Measurements from ENCODE around the gene MPZL2. TPM values are rescaled to one million over a fixed set of nuclear protein-coding genes. Genes with fewer than 3 reads are reported as not detected.
"Not testable (repeated sequence)": the region's sequence is repeated elsewhere in the genome, so short reads cannot be mapped to it uniquely, and the experiment has no call there.

MPZL2 gene
- polyA plus RNA-seq (ENCODE audit: insufficient read length), result 0.51 TPM

DNA sequence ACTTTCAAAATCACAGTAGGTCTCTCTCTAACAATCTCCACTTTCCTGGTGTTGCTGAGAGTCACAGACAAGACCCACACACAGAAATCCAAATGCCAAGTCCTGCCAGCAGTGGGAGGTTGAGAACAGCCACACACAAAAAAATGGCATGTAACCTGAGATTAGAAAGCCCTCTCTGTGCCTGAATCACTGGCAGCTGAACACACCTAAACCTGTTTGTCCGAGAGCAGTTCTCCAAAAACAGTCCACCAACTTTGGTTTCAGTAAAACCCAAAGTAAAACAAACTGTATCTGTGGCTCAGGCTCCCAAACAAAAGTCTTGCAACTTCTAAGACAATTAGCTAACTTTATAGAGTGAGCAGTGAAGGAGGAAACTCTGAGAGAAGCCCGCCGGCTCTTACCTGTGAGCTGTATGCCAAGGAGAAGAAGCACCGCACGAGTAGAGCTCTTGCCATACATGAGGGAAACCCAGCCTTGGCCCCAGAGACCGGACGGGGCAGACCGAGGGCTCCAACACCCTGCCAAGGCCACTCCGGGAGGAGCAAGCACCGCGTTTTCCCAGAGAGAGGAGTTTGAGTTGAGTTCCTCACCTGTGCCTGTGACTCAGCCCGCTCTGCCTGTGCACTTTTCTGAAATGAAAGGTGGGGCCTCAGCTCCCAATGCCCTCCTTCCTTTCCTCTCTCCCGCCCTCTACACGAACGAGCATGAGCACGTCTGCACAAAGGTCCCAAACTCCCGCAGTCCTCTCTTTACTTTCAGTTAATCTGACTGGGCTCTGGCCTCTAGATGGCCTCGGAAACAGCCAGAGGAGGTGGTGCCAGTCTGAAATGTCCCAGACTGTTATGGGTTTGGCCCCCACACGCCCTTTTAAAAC lies at the start of gene MPZL2:
TSS of gene MPZL2 (minus strand) at position 603 of the 874 bp plus-strand sequence. CDS start at position 459, 144 bp downstream.
- no peak for DNase-seq (ENCODE audit: low read depth)

GRCh38 chr11:118313242-118313641 lies 49.1 kb upstream of the MPZL2 start:
- DNase-seq (ENCODE audit: low read depth), result no peak

- DNase-seq (ENCODE audit: low read depth), result no peak
Observed at GRCh38 chr11:118312328-118312727, 48.2 kb upstream of the MPZL2 start.

DNA sequence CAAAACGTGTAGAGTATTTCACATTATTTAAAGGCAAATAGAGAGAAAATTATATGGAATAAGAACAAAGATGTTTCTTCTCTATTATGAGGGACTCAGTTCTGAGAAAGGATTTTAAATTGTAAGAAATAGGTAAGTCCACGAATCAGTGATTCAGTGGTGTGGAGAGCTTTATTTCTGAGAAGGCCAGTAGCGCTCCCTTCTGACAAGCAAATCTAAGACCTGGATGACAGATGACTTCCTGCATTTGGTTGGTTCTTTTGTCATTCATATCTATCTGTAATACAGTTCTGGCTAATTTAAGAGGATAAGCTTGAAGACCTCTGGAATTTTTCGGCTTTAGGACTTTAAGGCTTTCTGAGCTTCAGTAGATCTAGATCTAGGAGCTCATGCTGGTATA lies 47.4 kb upstream of the MPZL2 start:
- DNase-seq (ENCODE audit: low read depth), result no peak

DNA sequence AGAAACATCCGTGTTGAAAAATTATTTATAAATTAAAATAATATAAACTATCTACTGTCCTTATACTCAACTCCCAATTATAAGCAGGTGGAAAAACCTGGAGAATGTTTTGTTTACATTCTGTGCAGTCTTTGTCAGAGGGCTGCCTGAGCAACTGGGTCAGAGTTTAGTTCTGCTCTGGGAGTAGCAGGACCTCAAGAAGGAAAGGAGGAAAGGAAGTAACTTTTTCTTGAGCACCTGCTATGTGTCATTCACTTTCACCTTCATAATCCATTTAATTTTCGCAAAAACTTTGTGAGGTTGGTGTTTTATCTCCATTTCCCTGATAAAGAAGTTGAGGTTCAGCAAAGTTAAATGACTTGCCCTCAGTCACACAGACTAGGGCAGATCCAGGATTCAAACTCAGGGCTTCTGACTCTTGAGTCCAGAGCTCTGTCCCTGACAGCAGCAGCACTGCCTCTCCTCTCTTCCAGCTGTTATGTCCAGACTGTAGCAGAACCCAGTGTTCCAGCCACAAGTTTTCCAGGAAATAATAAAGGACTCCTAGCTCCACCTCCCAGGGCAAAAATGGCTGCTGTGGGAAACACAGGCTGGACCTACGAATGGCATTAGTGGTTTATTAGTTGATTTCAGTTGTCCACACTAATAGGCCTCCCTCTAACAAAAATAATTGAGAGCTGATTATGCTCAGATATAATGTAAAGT lies 46.8 kb upstream of the MPZL2 start:
- no peak for DNase-seq (ENCODE audit: low read depth)

DNA sequence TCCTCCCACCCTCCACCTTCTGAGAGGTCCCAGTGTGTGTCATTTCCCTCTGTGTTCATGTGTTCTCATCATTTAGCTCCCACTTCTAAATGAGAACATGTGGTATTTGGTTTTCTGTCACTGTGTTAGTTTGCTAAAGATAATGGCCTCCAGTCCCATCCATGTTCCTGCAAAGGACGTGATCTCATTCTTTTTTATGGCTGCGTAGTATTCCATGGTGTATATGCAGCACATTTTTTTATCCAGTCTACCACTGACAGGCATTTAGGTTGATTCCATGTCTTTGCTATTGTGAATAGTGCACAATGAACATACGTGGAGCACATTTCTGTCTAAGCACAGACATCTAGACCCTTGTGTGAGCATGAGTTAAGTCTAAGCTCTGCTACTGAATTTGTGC lies 46.2 kb upstream of the MPZL2 start:
- DNase-seq (ENCODE audit: low read depth), result no peak

GRCh38 chr11:118308995-118309528 lies 45.0 kb upstream of the MPZL2 start:
- not testable (repeated sequence) for DNase-seq (ENCODE audit: low read depth)

GRCh38 chr11:118306556-118306955 lies 42.5 kb upstream of the MPZL2 start:
- DNase-seq (ENCODE audit: low read depth), result no peak

GRCh38 chr11:118305726-118306125 lies 41.6 kb upstream of the MPZL2 start:
- DNase-seq (ENCODE audit: low read depth), result no peak

DNA sequence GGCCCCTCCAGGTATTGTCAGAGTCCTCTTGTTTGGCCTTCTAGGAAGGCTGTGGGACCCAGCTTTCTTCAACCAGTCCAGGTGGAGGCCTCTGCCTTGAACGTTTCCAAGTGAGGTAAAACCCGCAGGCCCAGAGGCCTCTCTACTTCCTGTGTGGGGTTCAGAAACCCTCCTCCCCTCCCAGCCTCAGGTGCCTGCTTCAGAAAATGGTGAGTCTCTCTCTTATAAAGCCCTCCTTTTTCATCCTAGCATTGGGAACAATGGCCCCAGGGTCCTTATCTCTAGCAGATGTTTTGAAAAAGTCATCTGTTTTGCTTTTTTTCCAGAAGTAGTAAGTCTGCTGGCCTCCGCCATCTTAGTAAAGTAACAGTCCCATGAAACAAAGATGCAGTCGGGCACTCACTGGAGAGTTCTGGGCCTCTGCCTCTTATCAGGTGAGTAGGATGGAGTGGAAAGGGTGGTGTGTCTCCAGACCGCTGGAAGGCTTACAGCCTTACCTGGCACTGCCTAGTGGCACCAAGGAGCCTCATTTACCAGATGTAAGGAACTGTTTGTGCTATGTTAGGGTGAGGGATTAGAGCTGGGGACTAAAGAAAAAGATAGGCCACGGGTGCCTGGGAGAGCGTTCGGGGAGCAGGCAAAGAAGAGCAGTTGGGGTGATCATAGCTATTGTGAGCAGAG lies 40.6 kb upstream of the MPZL2 start, which contains the start of gene CD3E:
TSS of gene CD3E (plus strand) at position 163 of the 681 bp plus-strand sequence. CDS start at position 386, 223 bp downstream.
- DNase-seq (ENCODE audit: low read depth), result no peak

DNA sequence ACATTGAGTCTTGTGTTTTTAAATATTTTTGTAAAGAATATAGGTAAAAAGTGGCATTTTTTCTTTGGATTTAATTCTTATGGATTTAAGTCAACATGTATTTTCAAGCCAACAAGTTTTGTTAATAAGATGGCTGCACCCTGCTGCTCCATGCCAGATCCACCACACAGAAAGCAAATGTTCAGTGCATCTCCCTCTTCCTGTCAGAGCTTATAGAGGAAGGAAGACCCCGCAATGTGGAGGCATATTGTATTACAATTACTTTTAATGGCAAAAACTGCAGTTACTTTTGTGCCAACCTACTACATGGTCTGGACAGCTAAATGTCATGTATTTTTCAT lies 40.1 kb upstream of the MPZL2 start:
- DNase-seq (ENCODE audit: low read depth), result no peak

GRCh38 chr11:118301600-118302195 lies 37.6 kb upstream of the MPZL2 start:
- no peak for DNase-seq (ENCODE audit: low read depth)

- DNase-seq (ENCODE audit: low read depth), result no peak
Observed at GRCh38 chr11:118295815-118296454, 31.8 kb upstream of the MPZL2 start.

GRCh38 chr11:118295199-118295598 lies 31.1 kb upstream of the MPZL2 start:
- no peak for DNase-seq (ENCODE audit: low read depth)

DNA sequence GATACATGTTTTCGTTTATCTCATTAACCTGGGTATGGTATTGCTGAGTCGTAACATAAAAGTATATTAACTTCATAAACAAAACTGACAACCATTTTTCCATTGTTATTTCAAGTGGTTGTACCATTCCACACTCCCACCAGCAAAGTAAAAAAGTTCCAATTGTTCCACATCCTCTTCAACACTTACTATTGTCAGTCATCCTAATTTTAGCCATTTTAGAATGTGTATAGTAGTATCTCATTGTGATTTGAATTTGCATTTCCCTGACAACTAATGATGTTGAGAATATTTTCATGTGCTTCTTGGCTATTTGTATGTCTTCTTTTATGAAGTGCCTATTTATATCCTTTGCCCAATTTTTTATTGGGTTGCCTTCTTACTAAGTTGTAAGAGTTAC lies 30.0 kb upstream of the MPZL2 start:
- no peak for DNase-seq (ENCODE audit: low read depth)

GRCh38 chr11:118291477-118292135 lies 27.5 kb upstream of the MPZL2 start:
- DNase-seq (ENCODE audit: low read depth), result no peak

DNA sequence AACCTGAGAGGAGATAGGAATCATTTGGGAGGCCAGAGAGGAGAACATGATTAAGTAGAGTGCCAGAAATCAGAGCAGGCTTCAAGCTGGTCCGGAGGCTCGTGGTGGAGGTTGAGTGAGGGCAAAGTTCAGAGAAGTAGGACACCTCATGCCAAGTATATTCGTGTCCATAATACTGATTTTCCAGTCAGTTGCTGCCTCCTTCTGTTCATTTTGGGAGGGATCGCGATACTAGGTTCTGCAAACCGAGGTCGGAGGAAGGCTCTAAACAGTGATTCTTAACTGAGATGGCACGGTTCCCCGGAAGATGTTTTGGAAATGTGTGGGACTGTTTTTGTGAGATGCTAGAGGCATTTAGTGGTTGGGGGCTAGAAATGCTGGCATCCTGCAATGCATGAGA lies 26.8 kb upstream of the MPZL2 start:
- DNase-seq (ENCODE audit: low read depth), result no peak

GRCh38 chr11:118289401-118289800 lies 25.3 kb upstream of the MPZL2 start:
- DNase-seq (ENCODE audit: low read depth), result no peak

GRCh38 chr11:118287006-118287405 lies 22.9 kb upstream of the MPZL2 start:
- DNase-seq (ENCODE audit: low read depth), result no peak

DNA sequence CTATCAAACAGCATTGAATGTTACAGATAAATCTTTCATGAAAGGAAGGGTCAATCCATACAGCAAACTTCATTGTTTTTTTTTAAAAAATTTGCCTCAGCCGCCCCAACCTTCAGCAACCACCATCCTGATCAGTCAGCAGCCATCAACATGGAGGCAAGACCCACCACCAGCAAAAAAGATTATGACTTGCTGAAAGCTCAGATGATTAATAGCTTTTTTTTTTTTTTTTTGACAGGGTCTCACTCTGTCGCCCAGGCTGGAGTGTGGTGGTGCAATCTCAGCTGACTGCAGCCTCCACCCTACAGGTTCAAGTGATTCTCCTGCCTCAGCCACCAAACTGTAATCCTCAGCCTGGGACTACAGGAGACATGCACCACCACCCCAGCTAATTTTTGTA lies 22.4 kb upstream of the MPZL2 start:
- no peak for DNase-seq (ENCODE audit: low read depth)

Data from forelimb muscle (tissue), 1 donor.